Measurements from ENCODE around the gene LRRC2. TPM values are rescaled to one million over a fixed set of nuclear protein-coding genes. Genes with fewer than 3 reads are reported as not detected.

Gene LRRC2
- total and polyA plus RNA-seq, 9 donors: 3.9 to 9.3 (median 6.2) TPM

GRCh38 chr3:46470831-46471230, 95.3 kb downstream of the LRRC2 start:
- no peak for DNase-seq

DNA sequence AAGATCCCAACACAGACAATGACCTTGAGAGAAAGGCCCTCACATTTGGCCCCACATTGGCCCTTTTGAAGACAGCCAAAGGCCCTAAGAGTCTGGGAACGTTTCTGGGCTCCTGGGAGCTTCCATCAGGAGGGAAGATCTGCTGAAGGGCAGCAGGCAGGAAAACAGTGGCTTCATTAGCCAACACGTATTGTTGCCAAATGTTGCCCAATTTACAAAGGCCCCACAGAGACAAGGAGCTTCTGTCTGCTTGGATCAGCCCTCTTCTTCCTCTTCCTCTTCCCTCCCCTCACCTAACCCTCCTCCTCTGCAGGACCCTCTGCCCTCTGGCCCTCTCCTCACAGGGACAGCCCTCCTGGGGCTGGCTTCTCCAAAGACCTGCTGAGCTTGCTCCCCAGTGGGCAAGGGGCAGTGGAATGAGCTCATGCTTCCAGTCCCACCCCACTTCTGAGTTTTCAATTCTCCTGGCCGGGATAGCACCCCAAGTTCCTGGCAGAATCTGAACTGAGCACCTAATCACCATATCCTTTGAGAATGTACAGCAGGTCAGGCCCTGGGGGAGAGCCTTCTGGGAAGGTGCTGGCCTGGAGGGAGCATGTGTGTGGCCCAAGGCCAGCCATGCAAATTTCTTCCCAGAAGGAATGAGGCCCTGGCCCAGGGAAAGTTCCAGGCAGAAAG, 96.3 kb downstream of the LRRC2 start:
- Histone ChIP-seq H3K36me3 (no peaks in the 10 kb centered on the region), H3K9me3 (no peaks in the 10 kb centered on the region), H3K27me3 (no peaks in the 10 kb centered on the region), H3K4me1 (ENCODE audit: insufficient read depth) (peaks cover 2% of the 10 kb centered on the region), H3K4me3 (no peak overlapping the region), H3K27ac (no peak overlapping the region)
- DNase-seq: no peak
- intact Hi-C loops (cut with DNase I): no loop called here
- TF ChIP-seq POLR2A (IDR thresholded peaks at IDR 0.05): no peak
- no peak for TF ChIP-seq EP300 (IDR thresholded peaks at IDR 0.05)
- TF ChIP-seq, protein P1, sequence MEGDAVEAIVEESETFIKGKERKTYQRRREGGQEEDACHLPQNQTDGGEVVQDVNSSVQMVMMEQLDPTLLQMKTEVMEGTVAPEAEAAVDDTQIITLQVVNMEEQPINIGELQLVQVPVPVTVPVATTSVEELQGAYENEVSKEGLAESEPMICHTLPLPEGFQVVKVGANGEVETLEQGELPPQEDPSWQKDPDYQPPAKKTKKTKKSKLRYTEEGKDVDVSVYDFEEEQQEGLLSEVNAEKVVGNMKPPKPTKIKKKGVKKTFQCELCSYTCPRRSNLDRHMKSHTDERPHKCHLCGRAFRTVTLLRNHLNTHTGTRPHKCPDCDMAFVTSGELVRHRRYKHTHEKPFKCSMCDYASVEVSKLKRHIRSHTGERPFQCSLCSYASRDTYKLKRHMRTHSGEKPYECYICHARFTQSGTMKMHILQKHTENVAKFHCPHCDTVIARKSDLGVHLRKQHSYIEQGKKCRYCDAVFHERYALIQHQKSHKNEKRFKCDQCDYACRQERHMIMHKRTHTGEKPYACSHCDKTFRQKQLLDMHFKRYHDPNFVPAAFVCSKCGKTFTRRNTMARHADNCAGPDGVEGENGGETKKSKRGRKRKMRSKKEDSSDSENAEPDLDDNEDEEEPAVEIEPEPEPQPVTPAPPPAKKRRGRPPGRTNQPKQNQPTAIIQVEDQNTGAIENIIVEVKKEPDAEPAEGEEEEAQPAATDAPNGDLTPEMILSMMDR (IDR thresholded peaks at IDR 0.05): no peak
- WGBS, 3 donors: 47 to 66% (median 54%) methylated on average over 3 of the region's 3 CpGs

More at GRCh38 chr3:46470831-46471230, 95.3 kb downstream of the LRRC2 start:
- no peaks in the 10 kb centered on the region for H3K9me3 ChIP-seq
- H3K4me1 ChIP-seq (ENCODE audit: insufficient read depth): peaks cover 2% of the 10 kb centered on the region
- H3K4me3 ChIP-seq: no peak overlapping the region
- no peaks in the 10 kb centered on the region for H3K27me3 ChIP-seq
- H3K27ac ChIP-seq: no peak overlapping the region
- intact Hi-C loops (cut with DNase I): no loop called here
- TF ChIP-seq, protein P1 (IDR thresholded peaks at IDR 0.05): no peak
- TF ChIP-seq POLR2A (IDR thresholded peaks at IDR 0.05): no peak
- no peak for TF ChIP-seq EP300 (IDR thresholded peaks at IDR 0.05)
- WGBS, 3 donors: 86 to 93% (median 87%) methylated on average over 4 of the region's 4 CpGs
- H3K36me3 ChIP-seq: no peaks in the 10 kb centered on the region

GRCh38 chr3:46468753-46469600, 97.1 kb downstream of the LRRC2 start:
- no peak overlapping the region for H3K27ac ChIP-seq
- no peaks in the 10 kb centered on the region for H3K36me3 ChIP-seq
- TF ChIP-seq POLR2A (IDR thresholded peaks at IDR 0.05) (no peak), EP300 (IDR thresholded peaks at IDR 0.05) (no peak)
- TF ChIP-seq, protein P1 (IDR thresholded peaks at IDR 0.05): no peak
- no peak overlapping the region for H3K4me3 ChIP-seq
- 83 to 90% (median 85%) methylated on average over 6 of the region's 6 CpGs for whole genome bisulfite sequencing, 3 donors
- DNase-seq: no peak
- intact Hi-C loops (cut with DNase I): no loop called here
- H3K9me3 ChIP-seq: no peaks in the 10 kb centered on the region
- H3K27me3 ChIP-seq: no peaks in the 10 kb centered on the region
- H3K4me1 ChIP-seq (ENCODE audit: insufficient read depth): peaks cover 2% of the 10 kb centered on the region

GRCh38 chr3:46467562-46467961, 98.5 kb downstream of the LRRC2 start:
- Histone ChIP-seq H3K4me3 (no peak overlapping the region), H3K36me3 (no peaks in the 10 kb centered on the region), H3K9me3 (no peaks in the 10 kb centered on the region), H3K27me3 (no peaks in the 10 kb centered on the region), H3K4me1 (ENCODE audit: insufficient read depth) (peaks cover 2% of the 10 kb centered on the region), H3K27ac (no peak overlapping the region)
- DNase-seq: no peak
- WGBS, 3 donors: 84 to 87% (median 85%) methylated on average over 4 of the region's 4 CpGs
- TF ChIP-seq POLR2A (IDR thresholded peaks at IDR 0.05) (no peak), EP300 (IDR thresholded peaks at IDR 0.05) (no peak)
- TF ChIP-seq, protein P1 (IDR thresholded peaks at IDR 0.05): no peak
- intact Hi-C loops (cut with DNase I): no loop called here
